Activated effector memory CD4-positive, alpha-beta T cell treated with Interleukin-2 at 50 U/mL for 16 hours (primary cell): ENCODE results near the gene KCNK6.
A peak's percentile ranks its signal among the peaks of the same experiment; 100 is the strongest.

Experiments
- DNase-seq: peaks from one replicate; pipeline ENCODE4 v3.0.0-alpha.2; 2020

KCNK6 gene

GRCh38 chr19:38298821-38299680, 20.6 kb upstream of the KCNK6 start:
- no peak for DNase-seq

- no peak for DNase-seq
Observed at GRCh38 chr19:38303517-38304351, 15.9 kb upstream of the KCNK6 start, which contains the start of gene C19orf33. TSS of gene C19orf33 (plus strand) at chr19:38304251. CDS start at chr19:38304262, 11 bp downstream.

GRCh38 chr19:38304352-38304865, 15.2 kb upstream of the KCNK6 start:
- DNase-seq: no peak

GRCh38 chr19:38304866-38305429, 14.7 kb upstream of the KCNK6 start:
- DNase-seq: no peak

- DNase-seq: no peak
Observed at GRCh38 chr19:38306236-38306635, 13.4 kb upstream of the KCNK6 start.

GRCh38 chr19:38307076-38307475, 12.6 kb upstream of the KCNK6 start:
- no peak for DNase-seq

- no peak for DNase-seq
Observed at GRCh38 chr19:38307597-38307996, 12.0 kb upstream of the KCNK6 start.

- no peak for DNase-seq
Observed at GRCh38 chr19:38308006-38308766, 11.5 kb upstream of the KCNK6 start.

- no peak for DNase-seq
Observed at GRCh38 chr19:38308926-38309614, 10.6 kb upstream of the KCNK6 start.

- DNase-seq: no peak
Observed at GRCh38 chr19:38309615-38310278, 9.9 kb upstream of the KCNK6 start.

- no peak for DNase-seq
Observed at GRCh38 chr19:38310279-38310670, 9.4 kb upstream of the KCNK6 start.

GRCh38 chr19:38310986-38311385, 8.7 kb upstream of the KCNK6 start:
- no peak for DNase-seq

GRCh38 chr19:38315657-38316476, 3.8 kb upstream of the KCNK6 start, which contains the start of gene YIF1B:
TSS of gene YIF1B (minus strand) at chr19:38315947. CDS start at chr19:38315917, 30 bp downstream.
- DNase-seq: peak; percentile 94

GRCh38 chr19:38316477-38317067, 3.1 kb upstream of the KCNK6 start:
- no peak for DNase-seq

- peak; percentile 27 for DNase-seq
Observed at GRCh38 chr19:38317104-38317612, 2.5 kb upstream of the KCNK6 start.

- no peak for DNase-seq
Observed at GRCh38 chr19:38318660-38319059, 985 bp upstream of the KCNK6 start.

GRCh38 chr19:38320969-38321339, 1.3 kb downstream of the KCNK6 start:
- no peak for DNase-seq

- DNase-seq: no peak
Observed at GRCh38 chr19:38321646-38322196, 2.1 kb downstream of the KCNK6 start.

- DNase-seq: no peak
Observed at GRCh38 chr19:38323291-38323690, 3.6 kb downstream of the KCNK6 start.
